B cell (primary cell): ENCODE results near the gene LLPH. TPM values are rescaled to one million over a fixed set of nuclear protein-coding genes. Genes with fewer than 3 reads are reported as not detected.

Source experiments
- ATAC-seq: fragments of 200-7000 bp; cut with Tn5 transposase; one replicate; pipeline ENCODE4 v1.10.0; 2021; ENCODE audit warnings: low read depth, mild to moderate bottlenecking, moderate number of reproducible peaks, moderate library complexity
- CTCF ChIA-PET: fragments of 350-600 bp; sonication (Branson Sonifier 250); formaldehyde crosslinking; loops from one replicate; lab custom pipeline; 2021; ENCODE audit warnings: antibody characterized with exemption, inconsistent platforms; lab: Charles Lee
- POLR2A ChIA-PET: fragments of 350-600 bp; sonication (Branson Sonifier 250); formaldehyde crosslinking; loops from one replicate; lab custom pipeline; 2021; ENCODE audit warnings: antibody characterized with exemption; lab: Charles Lee
- DNase-seq: peaks from one replicate; pipeline ENCODE4 v3.0.0; 2013
- H2AFZ ChIP-seq: 2 replicates; pipeline ENCODE4 v1.6.1; 2012; ENCODE audit warnings: mild to moderate bottlenecking, low read depth, low read length; ENCODE audit not compliant: insufficient read depth, poor library complexity, severe bottlenecking
- H3K27ac ChIP-seq, 2 donors: 1 replicate in 1 of 2; 2 replicates in 1 of 2; pipeline ENCODE4 v1.5.1; 2012 to 2013; ENCODE audit warnings: low read length in 2 of 2, mild to moderate bottlenecking in 2 of 2, moderate library complexity in 1 of 2
- H3K27me3 ChIP-seq, 4 experiments: fragments of 200-600 bp in 1 of 4; sonication (generic) in 1 of 4; replicated peaks in 1 of 4; 1 replicate in 2 of 4; 2 replicates in 2 of 4; pipeline versions ENCODE4 v1.6.1 to v1.7.0; 2013 to 2016; ENCODE audit warnings: low read length in 3 of 4, mild to moderate bottlenecking in 2 of 4, mixed read lengths in 1 of 4, moderate library complexity in 1 of 4; ENCODE audit not compliant: insufficient read depth in 4 of 4, control insufficient read depth in 3 of 4; ENCODE audit errors: control extremely low read depth in 1 of 4
- H3K36me3 ChIP-seq, 2 experiments: replicated peaks in 1 of 2; 1 replicate in 1 of 2; 2 replicates in 1 of 2; pipeline versions ENCODE4 v1.6.1 to v1.7.1; 2013; ENCODE audit warnings: low read length in 1 of 2; ENCODE audit not compliant: insufficient read depth in 2 of 2, control insufficient read depth in 1 of 2; ENCODE audit errors: control extremely low read depth in 1 of 2, extremely low read depth in 1 of 2
- H3K4me1 ChIP-seq, 2 donors: fragments of 200-600 bp in 1 of 2; sonication (generic) in 1 of 2; 1 replicate in 1 of 2; 2 replicates in 1 of 2; pipeline versions ENCODE4 v1.5.1 to v1.6.1; 2013 to 2017; ENCODE audit warnings: low read length in 2 of 2; ENCODE audit not compliant: control insufficient read depth in 2 of 2, insufficient read depth in 2 of 2
- H3K4me2 ChIP-seq: replicated peaks from 2 replicates; pipeline ENCODE3; 2012; ENCODE audit warnings: mild to moderate bottlenecking, low read depth, low read length; ENCODE audit not compliant: poor library complexity, severe bottlenecking
- H3K4me3 ChIP-seq, 5 experiments: fragments of 200-600 bp in 1 of 5; sonication (generic) in 1 of 5; 1 replicate in 3 of 5; 2 replicates in 2 of 5; pipeline versions ENCODE4 v1.5.1 to v1.7.0; 2011 to 2016; ENCODE audit warnings: low read length in 4 of 5, mild to moderate bottlenecking in 4 of 5, low read depth in 2 of 5, control low read depth in 1 of 5, moderate library complexity in 1 of 5; ENCODE audit not compliant: insufficient read depth in 1 of 5; ENCODE audit errors: control extremely low read depth in 1 of 5, extremely low read depth in 1 of 5
- H3K79me2 ChIP-seq: fragments of 200-600 bp; sonication (generic); one replicate; pipeline ENCODE4 v1.6.0; 2016; ENCODE audit warnings: low read length; ENCODE audit not compliant: control insufficient read depth, insufficient read depth
- H3K9ac ChIP-seq: fragments of 200-600 bp; sonication (generic); 2 replicates; pipeline ENCODE4 v1.6.1; 2017; ENCODE audit warnings: mild to moderate bottlenecking, low read length, moderate library complexity
- H3K9me3 ChIP-seq, 3 donors: one replicate each; pipeline versions ENCODE4 v1.6.1 to v1.7.1; 2013; ENCODE audit warnings: low read length in 2 of 3; ENCODE audit not compliant: control insufficient read depth in 2 of 3, insufficient read depth in 1 of 3; ENCODE audit errors: control extremely low read depth in 1 of 3
- H4K20me1 ChIP-seq: 2 replicates; pipeline ENCODE4 v1.6.0; 2012; ENCODE audit warnings: mild to moderate bottlenecking, low read length; ENCODE audit not compliant: insufficient read depth, control insufficient read depth, poor library complexity, severe bottlenecking
- H3K27ac Mint-ChIP-seq: one replicate; pipeline ENCODE4 v1.8.0; 2021; ENCODE audit warnings: mixed read lengths
- H3K27me3 Mint-ChIP-seq: one replicate; pipeline ENCODE4 v1.8.0; 2021; ENCODE audit warnings: mixed read lengths
- H3K4me1 Mint-ChIP-seq: one replicate; pipeline ENCODE4 v1.8.0; 2021; ENCODE audit warnings: mixed read lengths
- H3K4me3 Mint-ChIP-seq: one replicate; pipeline ENCODE4 v1.8.0; 2021; ENCODE audit warnings: mixed read lengths
- H3K9me3 Mint-ChIP-seq: one replicate; pipeline ENCODE4 v1.8.0; 2022; ENCODE audit warnings: mixed read lengths; ENCODE audit not compliant: insufficient read depth
- EZH2 ChIP-seq: IDR thresholded peaks from 2 replicates; pipeline ENCODE4 v1.6.1; 2012; ENCODE audit warnings: borderline replicate concordance, low read depth, mild to moderate bottlenecking, moderate library complexity, low read length; ENCODE audit not compliant: insufficient read depth, poor library complexity, severe bottlenecking
- WGBS: methylation state at CpG from one replicate; pipeline ENCODE4 v1.1.5; 2013; ENCODE audit warnings: missing lambda C conversion rate; ENCODE audit not compliant: insufficient coverage; 5-methylcytosine and 5-hydroxymethylcytosine counted together
- intact Hi-C: fragments of 100-400 bp; cut with micrococcal nuclease; formaldehyde crosslinking; loops from one replicate; pipeline ENCODE4 v1.10.0; 2022
- polyA plus RNA-seq: library from polyadenylated mRNA; depleted of rRNA; stranded (reverse); fragments of >200 nt; gene quantifications from 2 replicates; pipeline ENCODE4 v1.2.3, GENCODE V29; 2012
- total RNA-seq, 2 donors: library from RNA; stranded (reverse); fragments of 120-200 nt in 1 of 2; gene quantifications; 1 replicate in 1 of 2; 2 replicates in 1 of 2; pipeline versions ENCODE4 v1.2.3 to v1.2.4, GENCODE V29; 2013 to 2022
- TF ChIP-seq, protein P1 (sequence below): fragments of 200-600 bp; IDR thresholded peaks from one replicate; pipeline ENCODE4 v1.8.0; 2022; ENCODE audit warnings: antibody characterized with exemption, mild to moderate bottlenecking

The LLPH gene
- total and polyA plus RNA-seq, 2 donors (not counting 1 experiment from before 2014, with no cell fraction given): 2.1 to 23.4 TPM

DNA sequence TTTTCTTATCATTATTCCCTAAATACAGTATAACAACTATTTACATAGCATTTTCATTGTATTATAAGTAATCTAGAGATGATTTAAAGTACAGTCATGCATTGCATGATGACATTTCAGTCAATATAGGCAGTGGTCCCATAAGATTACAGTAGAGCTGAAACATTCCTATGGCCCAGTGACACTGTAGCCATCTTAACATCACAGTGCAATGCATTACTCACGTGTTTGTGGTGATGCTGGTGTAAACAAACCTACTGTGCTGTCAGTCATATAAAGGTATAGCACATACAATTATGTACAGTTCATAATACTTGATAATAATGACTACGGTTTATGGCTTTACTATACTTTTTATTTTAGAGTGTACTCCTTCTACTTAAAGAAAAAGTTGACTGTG lies 13.3 kb downstream of the LLPH start:
- Histone ChIP-seq H3K4me2 (no peak overlapping the region), H4K20me1 (no peaks in the 10 kb centered on the region), H3K4me1 (no peaks in the 10 kb centered on the region), H3K79me2 (no peaks in the 10 kb centered on the region), H3K9me3 (no peaks in the 10 kb centered on the region), H3K36me3 (peaks cover 0 to 4% of the 10 kb centered on the region in 2 experiments), H3K27me3 (no peaks in the 10 kb centered on the region), H3K4me3 (no peak overlapping the region), H3K9ac (no peak overlapping the region), H3K27ac (no peak overlapping the region), H2AFZ (no peak overlapping the region)
- ChIA-PET CTCF (interaction anchor here (1.2 kb wide), 1 partner anchor 1226 kb away, joined by 4 read pairs; no protein-coding TSS in a partner anchor), POLR2A (no interaction called here)
- TF ChIP-seq EZH2: no peak
- TF ChIP-seq, protein P1, sequence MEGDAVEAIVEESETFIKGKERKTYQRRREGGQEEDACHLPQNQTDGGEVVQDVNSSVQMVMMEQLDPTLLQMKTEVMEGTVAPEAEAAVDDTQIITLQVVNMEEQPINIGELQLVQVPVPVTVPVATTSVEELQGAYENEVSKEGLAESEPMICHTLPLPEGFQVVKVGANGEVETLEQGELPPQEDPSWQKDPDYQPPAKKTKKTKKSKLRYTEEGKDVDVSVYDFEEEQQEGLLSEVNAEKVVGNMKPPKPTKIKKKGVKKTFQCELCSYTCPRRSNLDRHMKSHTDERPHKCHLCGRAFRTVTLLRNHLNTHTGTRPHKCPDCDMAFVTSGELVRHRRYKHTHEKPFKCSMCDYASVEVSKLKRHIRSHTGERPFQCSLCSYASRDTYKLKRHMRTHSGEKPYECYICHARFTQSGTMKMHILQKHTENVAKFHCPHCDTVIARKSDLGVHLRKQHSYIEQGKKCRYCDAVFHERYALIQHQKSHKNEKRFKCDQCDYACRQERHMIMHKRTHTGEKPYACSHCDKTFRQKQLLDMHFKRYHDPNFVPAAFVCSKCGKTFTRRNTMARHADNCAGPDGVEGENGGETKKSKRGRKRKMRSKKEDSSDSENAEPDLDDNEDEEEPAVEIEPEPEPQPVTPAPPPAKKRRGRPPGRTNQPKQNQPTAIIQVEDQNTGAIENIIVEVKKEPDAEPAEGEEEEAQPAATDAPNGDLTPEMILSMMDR: no peak
- H3K27me3 Mint-ChIP-seq: no peaks in the 10 kb centered on the region
- H3K4me1 Mint-ChIP-seq: peaks cover 2% of the 10 kb centered on the region
- ATAC-seq (no peak), DNase-seq (no peak)
- no peak overlapping the region for H3K27ac Mint-ChIP-seq
- no peak overlapping the region for H3K4me3 Mint-ChIP-seq
- no peaks in the 10 kb centered on the region for H3K9me3 Mint-ChIP-seq
- no CpG with 5 or more reads among the region's 2 CpGs for WGBS
- intact Hi-C loops: no loop called here

- no peaks in the 10 kb centered on the region for H3K27me3 Mint-ChIP-seq
- no peaks in the 10 kb centered on the region for H3K27me3 ChIP-seq
- WGBS: 86% methylated on average over 2 of the region's 4 CpGs
- DNase-seq (no peak), ATAC-seq (no peak)
- no peaks in the 10 kb centered on the region for H4K20me1 ChIP-seq
- H3K27ac Mint-ChIP-seq: no peak overlapping the region
- H3K4me1 ChIP-seq: no peaks in the 10 kb centered on the region
- no peak overlapping the region for H2AFZ ChIP-seq
- no peak overlapping the region for H3K9ac ChIP-seq
- no peak overlapping the region for H3K4me2 ChIP-seq
- no peaks in the 10 kb centered on the region for H3K9me3 ChIP-seq
- no peak overlapping the region for H3K4me3 Mint-ChIP-seq
- H3K79me2 ChIP-seq: no peaks in the 10 kb centered on the region
- intact Hi-C loops: no loop called here
- no peak overlapping the region for H3K27ac ChIP-seq
- no peaks in the 10 kb centered on the region for H3K36me3 ChIP-seq
- H3K4me1 Mint-ChIP-seq: peaks cover 2% of the 10 kb centered on the region
- H3K4me3 ChIP-seq: no peak overlapping the region
- CTCF ChIA-PET: interaction anchor here (1.0 kb wide), 1 partner anchor 8 kb away, joined by 3 read pairs; no protein-coding TSS in a partner anchor
- TF ChIP-seq, protein P1: no peak
- no peak for TF ChIP-seq EZH2
- POLR2A ChIA-PET: no interaction called here
- no peaks in the 10 kb centered on the region for H3K9me3 Mint-ChIP-seq
These were observed 15.4 kb downstream of the LLPH start for GRCh38 chr12:66115071-66115600.
